HepG2 (cell line): ENCODE results near the gene P2RY2. TPM values are rescaled to one million over a fixed set of nuclear protein-coding genes. Genes with fewer than 3 reads are reported as not detected.

Experiments
- ATAC-seq: fragments of 200-7000 bp; cut with Tn5 transposase; 3 replicates; pipeline ENCODE4 v1.9.1; 2020; ENCODE audit warnings: mild to moderate bottlenecking, moderate library complexity
- BruUV-seq: library from RNA; stranded (reverse); fragments of 400-500 nt; replicated peaks from 2 replicates; lab custom pipeline; 2021; lab: Mats Ljungman, UMichigan
- CTCF ChIA-PET: fragments of 300-600 bp; formaldehyde crosslinking; extraction: SDS; loops from one replicate; lab custom pipeline; 2021; ENCODE audit warnings: low total read pairs, inconsistent platforms, low intra/inter-chr PET ratio; lab: Yijun Ruan, JAX
- POLR2A ChIA-PET: fragments of 350-600 bp; sonication (Branson Sonifier 250); formaldehyde crosslinking; loops from one replicate; lab custom pipeline; 2020; ENCODE audit warnings: antibody characterized with exemption, inconsistent platforms; lab: Yijun Ruan, JAX
- DNase-seq: peaks from one replicate; pipeline ENCODE4 v3.0.0-alpha.2; 2015; ENCODE audit warnings: low spot score
- FAIRE-seq: peaks from 3 replicates; lab custom pipeline; 2011; peaks lifted over from hg19 to GRCh38; lab: Jason Lieb, UNC
- H2AFZ ChIP-seq: one replicate; pipeline ENCODE4 v1.6.1; 2011; ENCODE audit warnings: low read length, inconsistent platforms
- H3K27ac ChIP-seq: fragments of 300-600 bp; 3 replicates; pipeline ENCODE4 v1.8.0; 2011; ENCODE audit warnings: mixed run types, mild to moderate bottlenecking, mixed read lengths, low read length, inconsistent platforms; ENCODE audit not compliant: insufficient read depth; ENCODE audit errors: extremely low read length
- H3K27me3 ChIP-seq, 2 experiments: fragments of 200-600 bp in 1 of 2; 2 replicates in 1 of 2; 3 replicates in 1 of 2; pipeline versions ENCODE4 v1.6.0 to v1.8.0; 2011; ENCODE audit warnings: low read length in 2 of 2, mild to moderate bottlenecking in 2 of 2, moderate library complexity in 2 of 2, inconsistent platforms in 1 of 2; ENCODE audit not compliant: insufficient read depth in 2 of 2, control insufficient read depth in 1 of 2
- H3K36me3 ChIP-seq, 2 experiments: fragments of 200-600 bp in 1 of 2; replicated peaks in 1 of 2; 2 replicates in 1 of 2; 3 replicates in 1 of 2; pipeline versions ENCODE4 v1.5.1 to v1.8.0; 2011; ENCODE audit warnings: low read length in 2 of 2, inconsistent platforms in 1 of 2; ENCODE audit not compliant: insufficient read depth in 2 of 2, control insufficient read depth in 1 of 2
- H3K4me1 ChIP-seq: 2 replicates; pipeline ENCODE4 v1.5.1; 2012; ENCODE audit warnings: low read length, inconsistent platforms; ENCODE audit not compliant: insufficient read depth
- H3K4me2 ChIP-seq: 2 replicates; pipeline ENCODE4 v1.6.0; 2011; ENCODE audit warnings: low read depth, low read length, inconsistent platforms
- H3K4me3 ChIP-seq, 3 experiments: fragments of 200-600 bp in 1 of 3; sonication (generic), shearing (Covaris generic) in 1 of 3; replicated peaks in 1 of 3; 2 replicates each; pipeline ENCODE4 v1.5.1; 2011 to 2016; ENCODE audit warnings: low read length in 3 of 3, inconsistent platforms in 2 of 3, low read depth in 2 of 3, mild to moderate bottlenecking in 2 of 3, control low read depth in 1 of 3, mixed read lengths in 1 of 3; ENCODE audit not compliant: insufficient read depth in 1 of 3
- H3K79me2 ChIP-seq: one replicate; pipeline ENCODE4 v1.6.1; 2011; ENCODE audit warnings: low read length, inconsistent platforms; ENCODE audit not compliant: insufficient read depth
- H3K9ac ChIP-seq: 2 replicates; pipeline ENCODE4 v1.6.0; 2011; ENCODE audit warnings: mild to moderate bottlenecking, low read depth, low read length, inconsistent platforms; ENCODE audit not compliant: insufficient read depth
- H3K9me3 ChIP-seq: 2 replicates; pipeline ENCODE4 v1.5.1; 2012; ENCODE audit warnings: mild to moderate bottlenecking, low read length
- H4K20me1 ChIP-seq: 2 replicates; pipeline ENCODE4 v1.6.0; 2011; ENCODE audit warnings: inconsistent platforms, mild to moderate bottlenecking, low read length, moderate library complexity; ENCODE audit not compliant: insufficient read depth
- LCORL ChIP-seq, 2 experiments: fragments of 450-650 bp in 1 of 2; sonication (generic) in 1 of 2; formaldehyde crosslinking in 1 of 2; IDR thresholded peaks; 2 replicates each; pipeline versions ENCODE4 v1.5.0 to v1.6.1; 2017 to 2020; ENCODE audit warnings: antibody characterized with exemption in 1 of 2, missing genetic modification reagents in 1 of 2
- ZNF687 ChIP-seq: sonication (generic); formaldehyde crosslinking; IDR thresholded peaks from 2 replicates; pipeline ENCODE4 v1.5.1; 2020; ENCODE audit warnings: mild to moderate bottlenecking, missing genetic modification reagents, moderate library complexity
- WGBS: methylation state at CpG from one replicate; pipeline ENCODE4 v1.1.6; 2017; ENCODE audit warnings: low lambda C conversion rate; 5-methylcytosine and 5-hydroxymethylcytosine counted together
- in situ Hi-C: cut with HindIII; loops from 2 replicates; pipeline ENCODE4 v1.10.0; 2017; ENCODE audit warnings: low pct_unique_long_range_greater_than_20kb; ENCODE audit not compliant: extremely low pct_ligation_motif_present
- intact Hi-C: fragments of 100-400 bp; cut with micrococcal nuclease; formaldehyde crosslinking; loops from one replicate; pipeline ENCODE4 v1.10.0; 2022; ENCODE audit not compliant: unreplicated experiment
- polyA plus RNA-seq, 8 experiments: library from polyadenylated mRNA; depleted of rRNA in 3 of 8; stranded (reverse) in 7 of 8; unstranded in 1 of 8; fragments of >200 nt; fragmentation: Illumina TruSeq in 4 of 8; extraction: Trizol in 4 of 8; gene quantifications; 2 replicates each; pipeline versions ENCODE4 v1.2.1 to v1.2.3, GENCODE V29; 2011 to 2016; ENCODE audit warnings: low read depth in 4 of 8, missing spikeins in 1 of 8, mixed read lengths in 1 of 8; ENCODE audit not compliant: insufficient read depth in 1 of 8
- total RNA-seq, 5 experiments: library from RNA; depleted of rRNA; stranded (reverse); fragments of >200 nt; fragmentation: Illumina TruSeq; extraction: Trizol; gene quantifications; 2 replicates each; pipeline ENCODE4 v1.2.3, GENCODE V29; 2016; ENCODE audit warnings: low read depth in 1 of 5

The P2RY2 gene
- total and polyA plus RNA-seq, 2 of the 13 experiments (the other 11 are each of a cell fraction or from before 2014, with no cell fraction given) = 0.95 to 3.1 TPM

DNA sequence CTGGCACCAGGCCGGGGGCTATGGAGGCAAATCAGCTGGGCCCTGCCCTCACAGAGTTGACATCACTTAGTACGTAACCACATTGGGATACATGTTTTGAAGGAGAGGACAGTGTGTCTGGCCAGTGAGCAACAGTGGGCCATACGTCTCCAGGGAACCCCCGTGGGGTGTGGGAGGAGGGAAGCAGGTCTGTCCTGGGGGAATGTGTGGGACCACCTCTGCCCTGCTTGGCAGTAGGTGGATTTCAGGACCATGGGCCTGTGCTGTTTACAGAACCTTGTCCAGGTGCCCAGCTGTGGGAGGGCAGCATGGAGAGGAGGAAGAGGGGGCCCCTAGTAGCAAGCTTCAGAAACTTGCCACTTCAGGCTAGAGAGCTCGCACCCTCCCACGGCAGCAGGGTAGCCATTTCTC, 21.0 kb downstream of the P2RY2 start:
- DNase-seq = no peak
- no peak for FAIRE-seq
- Histone ChIP-seq H2AFZ (no peak overlapping the region), H3K27ac (no peak overlapping the region), H3K4me2 (no peak overlapping the region), H3K27me3 (no peaks in the 10 kb centered on the region), H3K4me3 (no peak overlapping the region), H3K79me2 (no peaks in the 10 kb centered on the region), H3K4me1 (peaks cover 37% of the 10 kb centered on the region), H3K9ac (no peak overlapping the region), H4K20me1 (no peaks in the 10 kb centered on the region), H3K9me3 (no peaks in the 10 kb centered on the region), H3K36me3 (no peaks in the 10 kb centered on the region)
- CTCF ChIA-PET = no interaction called here
- POLR2A ChIA-PET = no interaction called here
- intact Hi-C loops = no loop called here
- no peak for TF ChIP-seq LCORL (IDR thresholded peaks at IDR 0.05)
- no peak for TF ChIP-seq LCORL (CRISPR knock-in tag; IDR thresholded peaks at IDR 0.05)
- 0 out of 2 replicates have a peak, but pooled peaks have one; percentile 14 for TF ChIP-seq ZNF687 (CRISPR knock-in tag)
- no peak for ATAC-seq
- no TSS peak for BruUV-seq
- 71% methylated on average over 5 of the region's 6 CpGs for WGBS
- in situ Hi-C loops = loop anchor here (5.0 kb wide), 1 partner anchor 52 kb away; no protein-coding TSS in a partner anchor
